Stimulated activated naive CD8-positive, alpha-beta T cell treated with anti-CD3 and anti-CD28 coated beads, Interleukin-15, amount 100 ng/mL, for 72 hours (primary cell): ENCODE measurements around the gene TTBK1.
A peak's percentile ranks its signal among the peaks of the same experiment; 100 is the strongest.

Experiments used
- ATAC-seq: fragments of 150-1000 bp; cut with Tn5 transposase; 2 replicates; pipeline ENCODE4 v1.10.0; 2021; ENCODE audit warnings: mild to moderate bottlenecking, moderate library complexity
- DNase-seq, 2 donors: peaks; one replicate each; pipeline ENCODE4 v3.0.0; 2021 to 2022
- H3K27ac Mint-ChIP-seq, 2 donors: one replicate each; pipeline ENCODE4 v1.8.0; 2022; ENCODE audit warnings: mild to moderate bottlenecking in 2 of 2, mixed read lengths in 2 of 2, moderate library complexity in 2 of 2
- H3K27me3 Mint-ChIP-seq: one replicate; pipeline ENCODE4 v1.8.0; 2022; ENCODE audit warnings: mixed read lengths
- H3K4me1 Mint-ChIP-seq: one replicate; pipeline ENCODE4 v1.8.0; 2022; ENCODE audit warnings: mild to moderate bottlenecking, mixed read lengths
- H3K4me3 Mint-ChIP-seq, 2 donors: one replicate each; pipeline ENCODE4 v1.8.0; 2022; ENCODE audit warnings: mild to moderate bottlenecking in 2 of 2, mixed read lengths in 2 of 2, moderate library complexity in 1 of 2
- H3K9me3 Mint-ChIP-seq, 2 donors: one replicate each; pipeline ENCODE4 v1.8.0; 2022; ENCODE audit warnings: mixed read lengths in 2 of 2

TTBK1 gene

GRCh38 chr6:43283514-43283901 lies 40.2 kb downstream of the TTBK1 start:
- DNase-seq, result no peak
- H3K27me3 Mint-ChIP-seq, result peaks cover 77% of the 10 kb centered on the region
- no peak overlapping the region for H3K27ac Mint-ChIP-seq
- ATAC-seq, result no peak
- H3K4me1 Mint-ChIP-seq, result peaks cover 8% of the 10 kb centered on the region
- H3K9me3 Mint-ChIP-seq, result no peaks in the 10 kb centered on the region
- H3K4me3 Mint-ChIP-seq, result no peak overlapping the region

DNA sequence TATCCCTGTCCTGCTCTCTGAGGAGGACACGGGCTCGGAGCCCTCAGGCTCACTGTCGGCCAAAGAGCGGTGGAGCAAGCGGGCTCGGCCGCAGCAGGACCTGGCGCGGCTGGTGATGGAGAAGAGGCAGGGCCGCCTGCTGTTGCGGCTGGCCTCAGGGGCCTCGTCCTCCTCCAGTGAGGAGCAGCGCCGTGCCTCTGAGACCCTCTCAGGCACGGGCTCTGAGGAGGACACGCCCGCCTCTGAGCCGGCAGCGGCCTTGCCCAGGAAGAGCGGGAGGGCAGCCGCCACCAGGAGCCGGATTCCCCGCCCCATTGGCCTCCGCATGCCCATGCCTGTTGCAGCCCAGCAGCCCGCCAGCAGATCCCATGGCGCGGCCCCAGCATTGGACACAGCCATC lies 40.6 kb downstream of the TTBK1 start:
- no peak for DNase-seq
- peaks cover 8% of the 10 kb centered on the region for H3K4me1 Mint-ChIP-seq
- no peak overlapping the region for H3K4me3 Mint-ChIP-seq
- ATAC-seq, result no peak
- H3K9me3 Mint-ChIP-seq, result no peaks in the 10 kb centered on the region
- peaks cover 73% of the 10 kb centered on the region for H3K27me3 Mint-ChIP-seq
- H3K27ac Mint-ChIP-seq, result no peak overlapping the region

DNA sequence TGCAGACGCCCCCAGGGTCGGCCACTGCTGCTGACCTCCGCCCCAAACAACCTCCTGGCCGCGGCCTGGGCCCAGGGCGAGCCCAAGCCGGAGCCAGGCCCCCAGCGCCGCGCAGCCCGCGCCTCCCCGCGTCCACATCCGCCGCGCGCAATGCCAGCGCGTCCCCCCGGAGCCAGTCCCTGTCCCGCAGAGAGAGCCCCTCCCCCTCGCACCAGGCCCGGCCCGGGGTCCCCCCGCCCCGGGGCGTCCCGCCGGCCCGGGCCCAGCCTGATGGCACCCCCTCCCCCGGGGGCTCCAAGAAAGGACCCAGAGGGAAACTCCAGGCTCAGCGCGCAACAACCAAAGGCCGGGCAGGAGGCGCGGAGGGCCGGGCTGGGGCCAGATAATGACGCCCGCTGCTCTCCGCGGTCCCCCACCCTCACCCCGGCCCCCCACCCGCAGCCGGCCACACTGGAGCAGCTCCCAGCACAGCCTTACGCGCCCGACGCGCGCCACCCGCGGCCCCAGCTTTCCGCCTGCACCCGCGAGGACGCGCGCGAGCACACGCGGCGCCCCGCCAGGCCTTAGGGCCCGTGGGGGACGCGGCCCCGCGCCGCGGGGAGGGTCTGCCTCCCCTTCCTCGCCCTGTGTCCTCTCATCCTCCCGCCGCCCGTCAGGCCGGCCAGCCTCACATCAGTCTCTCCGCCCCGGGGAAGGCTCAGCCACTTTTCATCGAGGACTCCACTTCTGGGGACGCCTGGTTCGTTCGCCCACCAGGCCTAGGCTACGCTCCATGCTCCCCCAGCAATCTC lies 41.9 kb downstream of the TTBK1 start:
- H3K27me3 Mint-ChIP-seq, result peaks cover 72% of the 10 kb centered on the region

GRCh38 chr6:43285832-43286231 lies 42.6 kb downstream of the TTBK1 start:
- peaks cover 66% of the 10 kb centered on the region for H3K27me3 Mint-ChIP-seq
- ATAC-seq (no peak), DNase-seq (no peak)

More for the DNA sequence above, 41.9 kb downstream of the TTBK1 start:
- Mint-ChIP-seq H3K4me3 (no peak overlapping the region), H3K9me3 (no peaks in the 10 kb centered on the region), H3K4me1 (peaks cover 8% of the 10 kb centered on the region), H3K27ac (no peak overlapping the region)
- ATAC-seq (peak; percentile 40), DNase-seq (no peak)

DNA sequence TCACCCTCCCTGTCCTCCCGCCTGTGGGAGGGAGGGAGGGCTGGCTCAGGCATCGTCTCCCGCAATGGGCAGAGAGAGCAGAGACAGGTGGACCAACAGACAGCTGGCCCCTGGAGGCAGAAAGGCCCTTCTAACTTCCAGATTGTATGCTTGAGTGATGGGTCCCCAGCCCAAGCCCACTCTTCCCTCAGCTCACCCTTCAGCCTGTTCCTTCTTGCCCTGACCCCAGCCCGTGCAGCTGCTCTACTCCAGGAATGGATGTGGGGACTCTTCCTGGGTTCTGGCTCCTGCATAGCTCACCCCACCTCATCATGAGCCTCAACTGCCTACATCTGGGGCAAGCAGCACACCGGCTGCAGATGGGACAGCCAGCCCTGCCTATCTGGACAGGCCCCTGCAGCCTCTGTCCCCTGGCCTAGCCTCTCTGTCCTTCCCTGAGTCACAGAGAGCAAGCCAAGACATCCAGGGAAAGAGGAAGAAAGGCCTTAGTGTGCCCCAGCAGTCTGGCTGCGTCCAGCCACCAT lies 43.2 kb downstream of the TTBK1 start:
- Mint-ChIP-seq H3K27me3 (peaks cover 60% of the 10 kb centered on the region), H3K9me3 (no peaks in the 10 kb centered on the region), H3K27ac (no peak overlapping the region), H3K4me1 (peaks cover 7% of the 10 kb centered on the region), H3K4me3 (no peak overlapping the region)
- no peak for ATAC-seq
- no peak for DNase-seq

More at GRCh38 chr6:43285832-43286231, 42.6 kb downstream of the TTBK1 start:
- Mint-ChIP-seq H3K27ac (no peak overlapping the region), H3K9me3 (no peaks in the 10 kb centered on the region), H3K4me3 (no peak overlapping the region), H3K4me1 (peaks cover 8% of the 10 kb centered on the region)

GRCh38 chr6:43286980-43287716 lies 43.9 kb downstream of the TTBK1 start:
- DNase-seq, result no peak
- H3K27me3 Mint-ChIP-seq, result peaks cover 53% of the 10 kb centered on the region
- peak; percentile 6 for ATAC-seq
- no peak overlapping the region for H3K4me3 Mint-ChIP-seq
- no peaks in the 10 kb centered on the region for H3K9me3 Mint-ChIP-seq
- H3K27ac Mint-ChIP-seq, result no peak overlapping the region
- H3K4me1 Mint-ChIP-seq, result peaks cover under 1% of the 10 kb centered on the region

DNA sequence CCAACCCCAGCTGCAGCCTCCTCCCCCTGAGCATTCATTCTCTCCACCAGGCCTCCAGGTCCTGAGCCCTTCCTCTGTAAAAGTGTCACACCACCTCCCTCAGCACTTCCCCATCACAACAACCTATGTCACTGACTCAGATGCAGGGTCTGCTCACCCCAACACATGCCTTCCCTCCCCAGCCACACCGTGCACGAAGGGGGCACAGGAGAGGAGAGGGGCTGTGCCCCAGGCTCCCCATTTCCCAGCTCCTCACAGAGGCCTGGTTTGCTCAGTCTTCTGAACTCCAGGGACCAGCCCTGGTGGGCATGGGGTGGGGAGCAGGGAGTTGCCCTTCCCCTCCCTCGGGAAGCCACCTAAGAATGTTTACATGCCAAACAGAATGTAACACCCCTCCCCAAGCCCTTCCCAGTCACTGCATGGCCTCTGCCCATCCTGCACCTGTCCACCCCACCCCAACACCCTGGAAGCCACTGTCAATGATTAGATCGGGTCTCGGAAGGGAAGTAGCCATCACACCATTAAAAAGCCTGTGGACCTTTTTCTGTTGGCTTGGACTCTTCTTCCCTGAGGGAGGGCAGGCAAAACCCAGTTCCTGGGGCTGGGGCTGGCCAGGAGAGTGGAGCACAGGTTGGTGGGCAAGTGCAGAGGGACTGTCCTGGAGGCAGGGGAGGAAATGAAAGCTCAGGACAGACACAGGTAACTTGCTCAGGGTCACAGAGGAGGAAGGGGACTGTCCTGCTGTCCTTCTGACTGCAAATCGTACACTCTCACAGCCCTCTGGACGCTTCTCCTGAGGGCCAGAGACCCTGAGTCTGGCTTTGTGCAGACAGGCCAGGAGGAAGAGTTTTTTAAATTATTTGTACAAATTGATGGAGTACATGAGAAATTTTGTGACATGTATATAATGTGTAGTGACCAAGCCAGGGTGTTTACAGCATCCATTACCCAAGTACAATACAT lies 44.7 kb downstream of the TTBK1 start:
- Mint-ChIP-seq H3K4me3 (no peak overlapping the region), H3K27me3 (peaks cover 45% of the 10 kb centered on the region), H3K27ac (peak overlapping the region in 1 of 2 donors; percentile 23), H3K4me1 (no peaks in the 10 kb centered on the region), H3K9me3 (no peaks in the 10 kb centered on the region)
- DNase-seq (no peak), ATAC-seq (peak; percentile 28)

GRCh38 chr6:43290339-43290904 lies 47.1 kb downstream of the TTBK1 start:
- Mint-ChIP-seq H3K27ac (no peak overlapping the region), H3K4me3 (no peak overlapping the region), H3K4me1 (no peaks in the 10 kb centered on the region), H3K9me3 (no peaks in the 10 kb centered on the region), H3K27me3 (peaks cover 31% of the 10 kb centered on the region)
- DNase-seq (no peak), ATAC-seq (no peak)

GRCh38 chr6:43290905-43291355 lies 47.6 kb downstream of the TTBK1 start:
- Mint-ChIP-seq H3K4me1 (no peaks in the 10 kb centered on the region), H3K4me3 (no peak overlapping the region), H3K27me3 (peaks cover 26% of the 10 kb centered on the region), H3K27ac (no peak overlapping the region), H3K9me3 (no peaks in the 10 kb centered on the region)
- DNase-seq (no peak), ATAC-seq (no peak)

DNA sequence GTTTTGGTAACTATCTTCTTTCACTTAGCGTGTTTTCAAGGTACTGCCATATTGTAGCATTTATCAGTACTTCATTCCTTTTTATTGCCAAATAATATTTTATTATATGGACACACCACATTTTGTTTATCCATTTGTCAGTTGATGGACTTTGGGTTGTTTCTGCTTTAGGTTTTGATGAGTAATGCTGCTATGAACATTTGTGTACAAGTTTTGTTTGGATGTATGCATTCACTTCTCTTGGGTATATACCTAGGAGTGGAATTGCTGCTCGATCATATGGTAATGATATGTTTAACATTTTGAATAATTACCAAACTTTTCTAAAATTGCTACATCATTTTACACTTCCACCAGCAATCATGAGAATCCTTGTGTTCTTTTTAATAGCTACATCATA lies 48.4 kb downstream of the TTBK1 start:
- ATAC-seq, result no peak
- H3K27me3 Mint-ChIP-seq, result peaks cover 18% of the 10 kb centered on the region
- H3K4me3 Mint-ChIP-seq, result no peak overlapping the region
- DNase-seq, result no peak
- H3K4me1 Mint-ChIP-seq, result no peaks in the 10 kb centered on the region
- H3K27ac Mint-ChIP-seq, result no peak overlapping the region
- H3K9me3 Mint-ChIP-seq, result no peaks in the 10 kb centered on the region

- Mint-ChIP-seq H3K4me1 (no peaks in the 10 kb centered on the region), H3K27ac (no peak overlapping the region), H3K27me3 (peaks cover 12% of the 10 kb centered on the region), H3K4me3 (no peak overlapping the region), H3K9me3 (no peaks in the 10 kb centered on the region)
- no peak for DNase-seq
- ATAC-seq, result no peak
Observed at GRCh38 chr6:43292341-43292740, 49.1 kb downstream of the TTBK1 start.

GRCh38 chr6:43292763-43293318 lies 49.6 kb downstream of the TTBK1 start:
- H3K27me3 Mint-ChIP-seq, result peaks cover 7% of the 10 kb centered on the region
- no peaks in the 10 kb centered on the region for H3K9me3 Mint-ChIP-seq
- ATAC-seq (no peak), DNase-seq (no peak)
- no peak overlapping the region for H3K27ac Mint-ChIP-seq
- H3K4me3 Mint-ChIP-seq, result no peak overlapping the region
- no peaks in the 10 kb centered on the region for H3K4me1 Mint-ChIP-seq

- Mint-ChIP-seq H3K27ac (no peak overlapping the region), H3K4me1 (no peaks in the 10 kb centered on the region), H3K27me3 (no peaks in the 10 kb centered on the region), H3K4me3 (no peak overlapping the region), H3K9me3 (no peaks in the 10 kb centered on the region)
- no peak for ATAC-seq
- DNase-seq, result no peak
Observed at GRCh38 chr6:43293698-43294097, 50.4 kb downstream of the TTBK1 start.

DNA sequence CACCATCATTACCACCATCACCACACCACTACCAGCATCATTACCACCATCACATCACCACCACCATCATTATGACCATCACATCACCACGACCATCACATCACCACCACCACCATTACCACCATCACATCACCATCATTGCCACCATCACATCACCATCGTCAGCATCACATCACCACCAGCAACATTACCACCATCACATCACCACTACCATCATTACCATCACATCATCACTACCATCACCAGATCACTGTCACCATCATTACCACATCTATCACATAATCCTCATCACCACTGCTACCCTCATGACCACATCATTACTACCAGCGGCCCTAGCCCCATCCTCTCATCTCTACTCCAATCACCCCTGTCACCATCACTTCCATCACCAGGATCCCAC lies 51.3 kb downstream of the TTBK1 start:
- Mint-ChIP-seq H3K27me3 (no peaks in the 10 kb centered on the region), H3K4me1 (no peaks in the 10 kb centered on the region), H3K4me3 (no peak overlapping the region), H3K9me3 (no peaks in the 10 kb centered on the region), H3K27ac (no peak overlapping the region)
- ATAC-seq, result peak; percentile 39
- DNase-seq, result no peak

DNA sequence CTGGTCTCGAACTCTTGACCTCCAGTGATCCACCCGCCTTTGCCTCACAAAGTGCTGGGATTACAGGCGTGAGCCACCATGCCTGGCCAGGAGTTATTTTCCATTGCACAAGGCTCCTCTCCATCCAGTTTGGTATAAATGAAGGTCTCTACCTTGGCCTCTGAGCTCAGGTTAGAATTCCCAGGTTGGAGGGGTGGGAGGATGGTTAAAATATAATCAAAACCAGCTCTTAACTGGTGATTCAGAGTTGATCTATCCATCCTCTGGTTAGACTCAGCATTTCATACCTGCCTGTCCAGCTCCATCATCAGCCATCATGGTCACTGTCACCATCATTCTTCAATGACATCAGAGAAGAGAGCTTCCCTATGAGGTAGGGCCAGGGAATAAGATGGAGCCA lies 52.2 kb downstream of the TTBK1 start:
- DNase-seq, result no peak
- H3K27me3 Mint-ChIP-seq, result no peaks in the 10 kb centered on the region
- no peaks in the 10 kb centered on the region for H3K4me1 Mint-ChIP-seq
- no peak overlapping the region for H3K27ac Mint-ChIP-seq
- no peak overlapping the region for H3K4me3 Mint-ChIP-seq
- no peaks in the 10 kb centered on the region for H3K9me3 Mint-ChIP-seq
- ATAC-seq, result no peak
